ENCODE data around the gene RPN1. TPM values are rescaled to one million over a fixed set of nuclear protein-coding genes. Genes with fewer than 3 reads are reported as not detected.
"Not testable (repeated sequence)": the region's sequence is repeated elsewhere in the genome, so short reads cannot be mapped to it uniquely, and the experiment has no call there.

RPN1 gene
- total and polyA plus RNA-seq, 2 of the 13 experiments (the other 11 are each of a cell fraction or from before 2014, with no cell fraction given), result 290 to 342 TPM

GRCh38 chr3:128679338-128679737 is 28.7 kb upstream of the RPN1 start (continued):
- no peak for TF ChIP-seq SMYD3 (CRISPR knock-in tag; IDR thresholded peaks at IDR 0.05)
- TF ChIP-seq CBX5 (CRISPR knock-in tag; IDR thresholded peaks at IDR 0.05; ENCODE audit: borderline replicate concordance), result no peak
- no peak for TF ChIP-seq ZNF382 (CRISPR knock-in tag; IDR thresholded peaks at IDR 0.05; ENCODE audit: borderline replicate concordance)

- WGBS (ENCODE audit: low lambda C conversion rate), result 61% methylated on average over 4 of the region's 4 CpGs
- H3K9me3 ChIP-seq (ENCODE audit: low read length); H3K36me3 ChIP-seq (replicated peaks in 1 of 2; ENCODE audit: control insufficient read depth in 1 of 2, insufficient read depth in 2 of 2, low read length in 2 of 2); H4K20me1 ChIP-seq (ENCODE audit: insufficient read depth, low read length); CTCF ChIA-PET (ENCODE audit: low intra/inter-chr PET ratio, low total read pairs); H3K27me3 ChIP-seq (ENCODE audit: control insufficient read depth in 1 of 2, insufficient read depth in 2 of 2, low read length in 2 of 2); POLR2A ChIA-PET; ATAC-seq; H3K9ac ChIP-seq (ENCODE audit: insufficient read depth, low read depth, low read length); H3K27ac ChIP-seq (ENCODE audit: extremely low read length, insufficient read depth, low read length); FAIRE-seq; DNase-seq (ENCODE audit: low spot score); H2AFZ ChIP-seq (ENCODE audit: low read length); H3K4me2 ChIP-seq (ENCODE audit: low read depth, low read length); H3K79me2 ChIP-seq (ENCODE audit: insufficient read depth, low read length); intact Hi-C loops (cut with micrococcal nuclease; ENCODE audit: unreplicated experiment); H3K4me3 ChIP-seq (replicated peaks in 1 of 3; ENCODE audit: insufficient read depth in 1 of 3, low read depth in 2 of 3, low read length in 3 of 3); BruUV-seq (replicated peaks): not testable (repeated sequence)
- in situ Hi-C loops (cut with HindIII; ENCODE audit: extremely low pct_ligation_motif_present, low pct_unique_long_range_greater_than_20kb), result loop anchor here (10.0 kb wide), 1 partner anchor 129 kb away; no protein-coding TSS in a partner anchor
- peaks cover 18% of the 10 kb centered on the region for H3K4me1 ChIP-seq (ENCODE audit: insufficient read depth, low read length)
Observed at GRCh38 chr3:128675802-128676201, 25.2 kb upstream of the RPN1 start.

- TF ChIP-seq ZFYVE20 (CRISPR knock-in tag; IDR thresholded peaks at IDR 0.05; ENCODE audit: borderline replicate concordance, low read depth) (no peak), ZNF75D (CRISPR knock-in tag; IDR thresholded peaks at IDR 0.05; ENCODE audit: borderline replicate concordance) (no peak), DZIP1 (CRISPR knock-in tag; IDR thresholded peaks at IDR 0.05) (no peak), ZNF234 (CRISPR knock-in tag; conservative IDR thresholded peaks at IDR 0.05) (no peak), TAF15 (IDR thresholded peaks at IDR 0.05; ENCODE audit: low read depth, low read length, poor library complexity, severe bottlenecking) (no peak), SMAD9 (CRISPR knock-in tag; IDR thresholded peaks at IDR 0.05) (no peak), ZNF468 (CRISPR knock-in tag; IDR thresholded peaks at IDR 0.05) (no peak), ZNF263 (CRISPR knock-in tag; IDR thresholded peaks at IDR 0.05) (no peak), KDM1A (CRISPR knock-in tag; IDR thresholded peaks at IDR 0.05) (no peak), CENPBD1 (CRISPR knock-in tag; IDR thresholded peaks at IDR 0.05; ENCODE audit: borderline replicate concordance, low read depth) (no peak)
- no peak for FAIRE-seq
Observed at GRCh38 chr3:128674161-128674784, 23.7 kb upstream of the RPN1 start.

More at GRCh38 chr3:128674161-128674784, 23.7 kb upstream of the RPN1 start:
- no peak overlapping the region for H2AFZ ChIP-seq (ENCODE audit: low read length)
- no peaks in the 10 kb centered on the region for H4K20me1 ChIP-seq (ENCODE audit: insufficient read depth, low read length)
- H3K4me3 ChIP-seq (replicated peaks in 1 of 3; ENCODE audit: insufficient read depth in 1 of 3, low read depth in 2 of 3, low read length in 3 of 3), result no peak overlapping the region
- no peak overlapping the region for H3K9ac ChIP-seq (ENCODE audit: insufficient read depth, low read depth, low read length)
- DNase-seq (ENCODE audit: low spot score) (no peak), ATAC-seq (no peak)
- no peaks in the 10 kb centered on the region for H3K27me3 ChIP-seq (ENCODE audit: control insufficient read depth in 1 of 2, insufficient read depth in 2 of 2, low read length in 2 of 2)
- intact Hi-C loops (cut with micrococcal nuclease; ENCODE audit: unreplicated experiment), result no loop called here
- in situ Hi-C loops (cut with HindIII; ENCODE audit: extremely low pct_ligation_motif_present, low pct_unique_long_range_greater_than_20kb), result loop anchor here (10.0 kb wide), 1 partner anchor 131 kb away; no protein-coding TSS in a partner anchor
- no peaks in the 10 kb centered on the region for H3K36me3 ChIP-seq (replicated peaks in 1 of 2; ENCODE audit: control insufficient read depth in 1 of 2, insufficient read depth in 2 of 2, low read length in 2 of 2)
- ChIA-PET POLR2A (no interaction called here), CTCF (ENCODE audit: low intra/inter-chr PET ratio, low total read pairs) (no interaction called here)
- H3K4me1 ChIP-seq (ENCODE audit: insufficient read depth, low read length), result peaks cover 10% of the 10 kb centered on the region
- no peak overlapping the region for H3K27ac ChIP-seq (ENCODE audit: extremely low read length, insufficient read depth, low read length)
- H3K79me2 ChIP-seq (ENCODE audit: insufficient read depth, low read length), result no peaks in the 10 kb centered on the region
- H3K4me2 ChIP-seq (ENCODE audit: low read depth, low read length), result peak overlapping the region; percentile 55
- 68% methylated on average over 10 of the region's 10 CpGs for whole genome bisulfite sequencing (ENCODE audit: low lambda C conversion rate)
- no peaks in the 10 kb centered on the region for H3K9me3 ChIP-seq (ENCODE audit: low read length)
- no TSS peak for BruUV-seq (replicated peaks)

Measured in HepG2 (cell line).